Ovary (tissue), 9 donors: Measurements from ENCODE around the gene KIF19. TPM values are rescaled to one million over a fixed set of nuclear protein-coding genes. Genes with fewer than 3 reads are reported as not detected.
A peak's percentile ranks its signal among the peaks of the same experiment; 100 is the strongest.

Experiments used
- DNase-seq, 5 donors: peaks; one replicate each; pipeline ENCODE4 v3.0.0-alpha.2; 2019 to 2020
- H3K27ac ChIP-seq, 2 donors: fragments of 200-600 bp; one replicate each; pipeline versions ENCODE4 v1.5.1 to v1.8.0; 2019 to 2022
- H3K27me3 ChIP-seq: fragments of 200-600 bp; one replicate; pipeline ENCODE4 v1.8.0; 2022
- H3K36me3 ChIP-seq: fragments of 200-600 bp; sonication (generic); one replicate; pipeline ENCODE4 v1.5.1; 2019
- H3K4me1 ChIP-seq: one replicate; pipeline ENCODE4 v1.8.1; 2013; ENCODE audit warnings: mild to moderate bottlenecking, moderate library complexity; ENCODE audit not compliant: insufficient read depth
- H3K4me3 ChIP-seq: fragments of 200-600 bp; sonication (generic); one replicate; pipeline ENCODE4 v1.5.1; 2017
- H3K9me3 ChIP-seq, 2 donors: fragments of 200-600 bp in 1 of 2; sonication (generic) in 1 of 2; one replicate each; pipeline versions ENCODE4 v1.5.1 to v1.8.1; 2013 to 2019; ENCODE audit warnings: mild to moderate bottlenecking in 1 of 2, moderate library complexity in 1 of 2
- EP300 ChIP-seq: sonication (generic); formaldehyde crosslinking; IDR thresholded peaks from one replicate; pipeline ENCODE4 v1.6.1; 2017; ENCODE audit warnings: antibody characterized with exemption
- POLR2A ChIP-seq: fragments of 450-650 bp; IDR thresholded peaks from one replicate; pipeline ENCODE4 v1.6.1; 2017; ENCODE audit warnings: antibody characterized with exemption, mild to moderate bottlenecking, moderate library complexity
- WGBS, 3 donors: extraction: QIAGEN DNeasy Blood & Tissue Kit in 1 of 3; methylation state at CpG; one replicate each; pipeline versions ENCODE4 v1.1.5 to v1.1.7; 2013 to 2017; 5-methylcytosine and 5-hydroxymethylcytosine counted together
- intact Hi-C, 4 donors: fragments of 100-400 bp; cut with DNase I; formaldehyde crosslinking; loops; one replicate each; pipeline versions ENCODE4 v1.11.0 to v1.15.1; 2022 to 2023
- polyA plus RNA-seq, 2 donors: library from polyadenylated mRNA; stranded (reverse); fragments of 200-250 nt in 1 of 2; fragments of 350-450 nt in 1 of 2; fragmentation: Illumina TruSeq in 1 of 2; extraction: RNeasy Lipid Tissue Mini Kit (QIAGEN cat#74804) in 1 of 2; gene quantifications; one replicate each; pipeline ENCODE4 v1.2.3, GENCODE V29; 2013 to 2014
- total RNA-seq, 7 donors: library from RNA; depleted of rRNA in 2 of 7; stranded (reverse); fragments of >200 nt in 2 of 7; fragmentation: NEBNext Ultra II Directional in 3 of 7; extraction: Animal tissue kit (Norgen Biotek cat#: 25700) in 3 of 7; gene quantifications; one replicate each; pipeline versions ENCODE4 v1.1.0 to v1.2.4, GENCODE V29; 2016 to 2023
- TF ChIP-seq, protein P1 (sequence below), 3 donors: fragments of 450-650 bp in 2 of 3; fragments of 200-600 bp in 1 of 3; IDR thresholded peaks; one replicate each; pipeline versions ENCODE4 v1.5.1 to v1.8.0; 2016 to 2022; ENCODE audit warnings: antibody characterized with exemption in 3 of 3, mild to moderate bottlenecking in 1 of 3
- donor health status: DM: no; HTN: no; CAD: no; lungs with moderate emphysema.
- donor health status: DM: no; HTN: no; CAD: no.
- donor health status: Bipolar disorder and iron deficiency.
- donor health status: DM: yes; HTN: yes; CAD: no.
- donor health status: DM: no; HTN: no; CAD: no.
- donor health status: DM: yes; HTN: yes; CAD: no.

Gene KIF19
- total and polyA plus RNA-seq, 9 donors = 0.33 to 15.0 (median 1.2) TPM; not detected in 2

GRCh38 chr17:74317071-74317470 is 9.0 kb upstream of the KIF19 start:
- 69 to 78% (median 78%) methylated on average over 15 to 16 of the region's 16 CpGs for WGBS, 3 donors
- H3K4me3 ChIP-seq = no peak overlapping the region
- intact Hi-C loops = no loop called here
- TF ChIP-seq, protein P1, sequence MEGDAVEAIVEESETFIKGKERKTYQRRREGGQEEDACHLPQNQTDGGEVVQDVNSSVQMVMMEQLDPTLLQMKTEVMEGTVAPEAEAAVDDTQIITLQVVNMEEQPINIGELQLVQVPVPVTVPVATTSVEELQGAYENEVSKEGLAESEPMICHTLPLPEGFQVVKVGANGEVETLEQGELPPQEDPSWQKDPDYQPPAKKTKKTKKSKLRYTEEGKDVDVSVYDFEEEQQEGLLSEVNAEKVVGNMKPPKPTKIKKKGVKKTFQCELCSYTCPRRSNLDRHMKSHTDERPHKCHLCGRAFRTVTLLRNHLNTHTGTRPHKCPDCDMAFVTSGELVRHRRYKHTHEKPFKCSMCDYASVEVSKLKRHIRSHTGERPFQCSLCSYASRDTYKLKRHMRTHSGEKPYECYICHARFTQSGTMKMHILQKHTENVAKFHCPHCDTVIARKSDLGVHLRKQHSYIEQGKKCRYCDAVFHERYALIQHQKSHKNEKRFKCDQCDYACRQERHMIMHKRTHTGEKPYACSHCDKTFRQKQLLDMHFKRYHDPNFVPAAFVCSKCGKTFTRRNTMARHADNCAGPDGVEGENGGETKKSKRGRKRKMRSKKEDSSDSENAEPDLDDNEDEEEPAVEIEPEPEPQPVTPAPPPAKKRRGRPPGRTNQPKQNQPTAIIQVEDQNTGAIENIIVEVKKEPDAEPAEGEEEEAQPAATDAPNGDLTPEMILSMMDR (IDR thresholded peaks at IDR 0.05) = no peak
- no peak for TF ChIP-seq POLR2A
- TF ChIP-seq EP300 = no peak
- peaks cover 0 to 4% of the 10 kb centered on the region in 2 donors for H3K9me3 ChIP-seq
- H3K27me3 ChIP-seq = no peaks in the 10 kb centered on the region
- no peak overlapping the region for H3K27ac ChIP-seq
- no peaks in the 10 kb centered on the region for H3K4me1 ChIP-seq
- no peaks in the 10 kb centered on the region for H3K36me3 ChIP-seq
- no peak for DNase-seq

GRCh38 chr17:74318391-74318790 is 7.6 kb upstream of the KIF19 start:
- no peaks in the 10 kb centered on the region for H3K4me1 ChIP-seq
- H3K27me3 ChIP-seq = no peaks in the 10 kb centered on the region
- no peak overlapping the region for H3K27ac ChIP-seq
- 74 to 85% (median 80%) methylated on average over 10 of the region's 10 CpGs for WGBS, 3 donors
- intact Hi-C loops = no loop called here
- H3K36me3 ChIP-seq = no peaks in the 10 kb centered on the region
- DNase-seq = no peak
- H3K4me3 ChIP-seq = no peak overlapping the region
- no peak for TF ChIP-seq EP300
- TF ChIP-seq POLR2A = no peak
- TF ChIP-seq, protein P1 (IDR thresholded peaks at IDR 0.05) = no peak
- no peaks in the 10 kb centered on the region for H3K9me3 ChIP-seq

DNA sequence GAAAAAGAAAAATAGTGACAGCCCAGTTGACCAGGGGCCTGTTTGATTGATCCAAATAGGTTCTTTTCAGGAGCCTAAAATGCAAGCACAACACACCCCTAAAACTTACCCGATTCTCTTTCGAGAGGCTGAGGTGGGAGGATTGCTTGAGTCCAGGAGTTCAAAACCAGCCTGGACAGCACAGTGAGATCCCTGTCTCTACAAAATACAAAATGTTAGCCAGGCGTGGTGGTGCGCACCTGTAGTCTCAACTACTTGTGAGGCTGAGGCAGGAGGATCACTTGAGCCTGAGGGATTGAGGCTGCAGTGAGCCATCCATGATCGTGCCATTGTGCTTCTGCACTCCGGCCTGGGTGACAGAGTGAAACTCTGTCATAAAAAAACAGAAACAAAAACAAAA is 1.5 kb upstream of the KIF19 start:
- H3K4me3 ChIP-seq = no peak overlapping the region
- TF ChIP-seq, protein P1 (IDR thresholded peaks at IDR 0.05) = no peak
- TF ChIP-seq POLR2A (no peak), EP300 (no peak)
- no peaks in the 10 kb centered on the region for H3K27me3 ChIP-seq
- H3K27ac ChIP-seq = no peak overlapping the region
- no peaks in the 10 kb centered on the region for H3K36me3 ChIP-seq
- H3K4me1 ChIP-seq = peaks cover 3% of the 10 kb centered on the region
- no peak for DNase-seq
- 83 to 95% (median 91%) methylated on average over 6 of the region's 6 CpGs for WGBS, 3 donors
- H3K9me3 ChIP-seq = no peaks in the 10 kb centered on the region
- intact Hi-C loops = loop anchor here in 1 of 4 donors (5.0 kb wide), 1 partner anchor 547 kb away; no protein-coding TSS in a partner anchor

DNA sequence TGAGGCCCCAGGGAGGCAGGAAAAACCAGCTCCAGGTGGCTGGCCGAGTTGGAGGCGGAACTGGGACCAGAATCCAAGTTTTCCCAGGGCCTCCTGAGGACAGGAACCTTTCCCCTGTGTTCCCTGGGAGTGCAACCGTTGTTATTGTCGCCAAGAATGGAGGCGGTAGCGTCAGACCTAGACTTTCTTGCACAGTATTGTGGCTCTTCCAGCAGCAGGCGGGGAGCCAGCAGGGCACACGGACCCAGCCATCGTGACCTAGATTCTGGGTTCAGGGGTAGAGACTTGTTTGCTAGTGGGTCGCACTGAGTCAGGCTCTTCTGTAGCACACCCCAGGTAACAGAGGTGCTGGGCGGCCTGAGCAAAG is 667 bp upstream of the KIF19 start:
- no peaks in the 10 kb centered on the region for H3K36me3 ChIP-seq
- H3K9me3 ChIP-seq = no peaks in the 10 kb centered on the region
- no peak overlapping the region for H3K4me3 ChIP-seq
- intact Hi-C loops = no loop called here
- H3K4me1 ChIP-seq = peaks cover 3% of the 10 kb centered on the region
- no peaks in the 10 kb centered on the region for H3K27me3 ChIP-seq
- WGBS, 3 donors = 30 to 36% (median 33%) methylated on average over 10 to 11 of the region's 11 CpGs
- no peak overlapping the region for H3K27ac ChIP-seq
- TF ChIP-seq EP300 (no peak), POLR2A (no peak)
- DNase-seq = no peak

- H3K4me3 ChIP-seq = peak overlapping the region; percentile 21
- H3K27me3 ChIP-seq = no peaks in the 10 kb centered on the region
These were observed 480 bp downstream of the KIF19 start for GRCh38 chr17:74326506-74326905.

More at GRCh38 chr17:74326506-74326905, 480 bp downstream of the KIF19 start:
- Histone ChIP-seq H3K27ac (no peak overlapping the region), H3K9me3 (no peaks in the 10 kb centered on the region), H3K4me1 (peaks cover 3% of the 10 kb centered on the region), H3K36me3 (no peaks in the 10 kb centered on the region)
- intact Hi-C loops = no loop called here
- no peak for DNase-seq
- TF ChIP-seq, protein P1 (IDR thresholded peaks at IDR 0.05) = no peak
- TF ChIP-seq POLR2A = no peak
- no peak for TF ChIP-seq EP300
- WGBS, 3 donors = 26 to 31% (median 31%) methylated on average over 10 of the region's 10 CpGs
